ENCODE measurements around the gene SPTLC3.

DNA sequence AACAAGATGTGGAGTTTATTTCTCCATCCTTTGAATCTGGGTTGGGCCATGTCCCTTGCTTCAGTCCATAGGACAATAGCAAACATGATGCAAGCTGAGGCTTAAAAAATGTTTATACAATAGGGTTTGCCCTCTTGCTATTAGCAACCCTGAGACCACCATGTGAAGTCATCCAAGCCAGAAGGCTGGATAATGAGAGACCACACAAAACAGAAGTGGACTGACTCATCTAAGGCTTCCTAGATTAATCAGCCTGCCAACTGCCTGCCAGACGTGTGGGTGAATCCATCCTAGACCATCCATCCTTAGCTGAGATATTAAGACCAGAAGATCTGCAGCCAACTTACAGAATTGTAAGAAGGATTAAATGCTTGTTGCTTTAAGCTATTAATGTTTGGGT lies 174.2 kb downstream of the SPTLC3 start:
- TF ChIP-seq, protein P1, sequence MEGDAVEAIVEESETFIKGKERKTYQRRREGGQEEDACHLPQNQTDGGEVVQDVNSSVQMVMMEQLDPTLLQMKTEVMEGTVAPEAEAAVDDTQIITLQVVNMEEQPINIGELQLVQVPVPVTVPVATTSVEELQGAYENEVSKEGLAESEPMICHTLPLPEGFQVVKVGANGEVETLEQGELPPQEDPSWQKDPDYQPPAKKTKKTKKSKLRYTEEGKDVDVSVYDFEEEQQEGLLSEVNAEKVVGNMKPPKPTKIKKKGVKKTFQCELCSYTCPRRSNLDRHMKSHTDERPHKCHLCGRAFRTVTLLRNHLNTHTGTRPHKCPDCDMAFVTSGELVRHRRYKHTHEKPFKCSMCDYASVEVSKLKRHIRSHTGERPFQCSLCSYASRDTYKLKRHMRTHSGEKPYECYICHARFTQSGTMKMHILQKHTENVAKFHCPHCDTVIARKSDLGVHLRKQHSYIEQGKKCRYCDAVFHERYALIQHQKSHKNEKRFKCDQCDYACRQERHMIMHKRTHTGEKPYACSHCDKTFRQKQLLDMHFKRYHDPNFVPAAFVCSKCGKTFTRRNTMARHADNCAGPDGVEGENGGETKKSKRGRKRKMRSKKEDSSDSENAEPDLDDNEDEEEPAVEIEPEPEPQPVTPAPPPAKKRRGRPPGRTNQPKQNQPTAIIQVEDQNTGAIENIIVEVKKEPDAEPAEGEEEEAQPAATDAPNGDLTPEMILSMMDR (IDR thresholded peaks at IDR 0.05) = no peak
- TF ChIP-seq POLR2A (IDR thresholded peaks at IDR 0.05) (no peak), POLR2AphosphoS5 (IDR thresholded peaks at IDR 0.05) (no peak)

Measured in breast epithelium (tissue), 3 donors.